Measurements from ENCODE around the gene DDX24.

DNA sequence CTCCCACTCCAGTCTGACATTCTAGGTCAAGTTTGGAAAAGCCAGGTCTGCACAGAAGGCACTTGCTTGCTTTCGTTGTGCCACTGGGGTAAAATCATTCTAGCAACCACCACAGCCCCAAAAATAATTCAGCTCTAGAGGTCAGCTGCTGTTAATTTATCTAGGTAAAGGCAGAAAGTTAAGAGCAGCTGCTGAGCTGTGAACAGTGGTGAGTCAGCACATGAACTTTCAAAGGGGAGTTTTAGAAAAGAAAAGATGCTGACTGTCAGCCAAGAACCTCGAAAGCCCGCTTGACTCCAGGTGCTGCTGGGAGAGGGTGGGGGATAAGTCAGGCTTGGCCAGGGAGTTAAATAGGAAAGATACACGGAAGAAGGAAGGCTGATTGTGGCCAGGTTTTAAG lies 71.2 kb downstream of the DDX24 start:
- TF ChIP-seq, protein P1, sequence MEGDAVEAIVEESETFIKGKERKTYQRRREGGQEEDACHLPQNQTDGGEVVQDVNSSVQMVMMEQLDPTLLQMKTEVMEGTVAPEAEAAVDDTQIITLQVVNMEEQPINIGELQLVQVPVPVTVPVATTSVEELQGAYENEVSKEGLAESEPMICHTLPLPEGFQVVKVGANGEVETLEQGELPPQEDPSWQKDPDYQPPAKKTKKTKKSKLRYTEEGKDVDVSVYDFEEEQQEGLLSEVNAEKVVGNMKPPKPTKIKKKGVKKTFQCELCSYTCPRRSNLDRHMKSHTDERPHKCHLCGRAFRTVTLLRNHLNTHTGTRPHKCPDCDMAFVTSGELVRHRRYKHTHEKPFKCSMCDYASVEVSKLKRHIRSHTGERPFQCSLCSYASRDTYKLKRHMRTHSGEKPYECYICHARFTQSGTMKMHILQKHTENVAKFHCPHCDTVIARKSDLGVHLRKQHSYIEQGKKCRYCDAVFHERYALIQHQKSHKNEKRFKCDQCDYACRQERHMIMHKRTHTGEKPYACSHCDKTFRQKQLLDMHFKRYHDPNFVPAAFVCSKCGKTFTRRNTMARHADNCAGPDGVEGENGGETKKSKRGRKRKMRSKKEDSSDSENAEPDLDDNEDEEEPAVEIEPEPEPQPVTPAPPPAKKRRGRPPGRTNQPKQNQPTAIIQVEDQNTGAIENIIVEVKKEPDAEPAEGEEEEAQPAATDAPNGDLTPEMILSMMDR (IDR thresholded peaks at IDR 0.05) = no peak
- no peak for TF ChIP-seq ZFX (IDR thresholded peaks at IDR 0.05; ENCODE audit: borderline replicate concordance)
